ENCODE data around the gene CCL17.
"Not testable (repeated sequence)": the region's sequence is repeated elsewhere in the genome, so short reads cannot be mapped to it uniquely, and the experiment has no call there.

The CCL17 gene

GRCh38 chr16:57432505-57432904 lies 27.9 kb downstream of the CCL17 start:
- DNase-seq (ENCODE audit: low spot score): no peak

- no peak for DNase-seq (ENCODE audit: low spot score)
Measured at GRCh38 chr16:57432989-57433388, 28.4 kb downstream of the CCL17 start.

- no peak for DNase-seq (ENCODE audit: low spot score)
Measured at GRCh38 chr16:57434003-57434402, 29.4 kb downstream of the CCL17 start.

- DNase-seq (ENCODE audit: low spot score): no peak
Measured at GRCh38 chr16:57435838-57436237, 31.3 kb downstream of the CCL17 start.

GRCh38 chr16:57439947-57440346 lies 35.4 kb downstream of the CCL17 start:
- DNase-seq (ENCODE audit: low spot score): not testable (repeated sequence)

- not testable (repeated sequence) for DNase-seq (ENCODE audit: low spot score)
Measured at GRCh38 chr16:57440551-57440950, 36.0 kb downstream of the CCL17 start.

GRCh38 chr16:57444711-57445110 lies 40.1 kb downstream of the CCL17 start:
- DNase-seq (ENCODE audit: low spot score): no peak

GRCh38 chr16:57445510-57445909 lies 40.9 kb downstream of the CCL17 start:
- no peak for DNase-seq (ENCODE audit: low spot score)

GRCh38 chr16:57446531-57447185 lies 42.1 kb downstream of the CCL17 start:
- peak; percentile 15 for DNase-seq (ENCODE audit: low spot score)

- DNase-seq (ENCODE audit: low spot score): peak; percentile 86
Measured at GRCh38 chr16:57447186-57447962, 42.8 kb downstream of the CCL17 start, which contains the start of the genes CIAPIN1 and COQ9. TSS of gene CIAPIN1 (minus strand) at chr16:57447385. CDS start at chr16:57440928, 6,457 bp downstream. TSS of gene COQ9 (plus strand) at chr16:57447479. CDS start at chr16:57447506, 27 bp downstream.

- no peak for DNase-seq (ENCODE audit: low spot score)
Measured at GRCh38 chr16:57452021-57452420, 47.5 kb downstream of the CCL17 start.

GRCh38 chr16:57462209-57462977 lies 57.8 kb downstream of the CCL17 start, which contains the start of gene POLR2C:
TSS of gene POLR2C (plus strand) at chr16:57462679. CDS start at chr16:57462725, 46 bp downstream.
- DNase-seq (ENCODE audit: low spot score): peak; percentile 58

- no peak for DNase-seq (ENCODE audit: low spot score)
Measured at GRCh38 chr16:57462978-57463362, 58.4 kb downstream of the CCL17 start.

GRCh38 chr16:57464523-57464922 lies 60.0 kb downstream of the CCL17 start:
- no peak for DNase-seq (ENCODE audit: low spot score)

Data from pons (tissue), 1 donor.